ENCODE data around the gene MYH11. TPM values are rescaled to one million over a fixed set of nuclear protein-coding genes. Genes with fewer than 3 reads are reported as not detected.
A peak's percentile ranks its signal among the peaks of the same experiment; 100 is the strongest.

MYH11 gene
- total and polyA plus RNA-seq, 2 experiments from 2014 or later = 1.6 to 5.9 TPM

GRCh38 chr16:15880434-15881308, 23.8 kb upstream of the MYH11 start (continued):
- TF ChIP-seq ETS1 (IDR thresholded peaks at IDR 0.05) (no peak), REST (IDR thresholded peaks at IDR 0.05; ENCODE audit: unreplicated experiment) (no peak)

GRCh38 chr16:15879255-15879811, 22.5 kb upstream of the MYH11 start:
- Mint-ChIP-seq H3K4me3 (no peak overlapping the region), H3K27ac (peak overlapping the region; percentile 89), H3K4me1 (peaks cover 3% of the 10 kb centered on the region; the same call in 2 of the 3 replicates), H3K27me3 (ENCODE audit: insufficient read depth, low read depth, poor library complexity) (peaks cover 4% of the 10 kb centered on the region), H3K36me3 (ENCODE audit: low read depth) (peaks cover 58% of the 10 kb centered on the region), H3K9me3 (no peaks in the 10 kb centered on the region)
- Histone ChIP-seq H4K20me1 (replicated peaks; ENCODE audit: insufficient read depth) (no peaks in the 10 kb centered on the region; the same call in 1 of the 2 replicates), H3F3A (replicated peaks; ENCODE audit: low read depth) (no peaks in the 10 kb centered on the region), H3K9me2 (ENCODE audit: insufficient read depth) (no peaks in the 10 kb centered on the region), H3K79me2 (replicated peaks; ENCODE audit: insufficient read depth) (peaks cover 11% of the 10 kb centered on the region), H3K4me3 (no peak overlapping the region), H3K36me3 (ENCODE audit: insufficient read depth) (no peaks in the 10 kb centered on the region; the same call in 1 of the 2 replicates), H3K4me1 (ENCODE audit: insufficient read depth) (no peaks in the 10 kb centered on the region), H3K27ac (ENCODE audit: low read depth) (peak overlapping the region; percentile 10; the same call in 1 of the 2 replicates), H2AFZ (no peak overlapping the region), H3K4me2 (no peak overlapping the region), H3K27me3 (ENCODE audit: insufficient read depth) (no peaks in the 10 kb centered on the region)
- DNase-seq (ENCODE audit: low spot score) = no peak
- TF ChIP-seq ZNF114 (CRISPR knock-in tag; IDR thresholded peaks at IDR 0.05) (no peak), POLR2AphosphoS5 (IDR thresholded peaks at IDR 0.05; ENCODE audit: low read depth) (no peak), REST (IDR thresholded peaks at IDR 0.05; ENCODE audit: unreplicated experiment) (no peak), CTCF (conservative IDR thresholded peaks at IDR 0.05; ENCODE audit: low read depth in 2 of 2) (no peak), JUNB (IDR thresholded peaks at IDR 0.05; ENCODE audit: unreplicated experiment) (no peak), EZH2 (IDR thresholded peaks at IDR 0.05; ENCODE audit: low read depth, unreplicated experiment) (no peak)
- no peak for ATAC-seq
